Liver (tissue), 3 donors: ENCODE measurements around the gene FRMD4A.

Source experiments
- ATF3 ChIP-seq: IDR thresholded peaks from 2 replicates; pipeline ENCODE4 v1.6.1; 2016; ENCODE audit warnings: antibody characterized with exemption
- EGR1 ChIP-seq, 2 donors: IDR thresholded peaks; 2 replicates each; pipeline ENCODE4 v1.6.1; 2016 to 2018; ENCODE audit warnings: antibody characterized with exemption in 2 of 2, low read depth in 2 of 2
- FOXA1 ChIP-seq: IDR thresholded peaks from 2 replicates; pipeline ENCODE4 v1.6.1; 2016; ENCODE audit warnings: antibody characterized with exemption
- GABPA ChIP-seq, 2 donors: IDR thresholded peaks in 1 of 2; conservative IDR thresholded peaks in 1 of 2; 2 replicates each; pipeline ENCODE4 v1.6.1; 2016; ENCODE audit warnings: antibody characterized with exemption in 2 of 2, mild to moderate bottlenecking in 1 of 2, moderate library complexity in 1 of 2
- JUND ChIP-seq, 2 donors: IDR thresholded peaks; 2 replicates each; pipeline ENCODE4 v1.6.1; 2016; ENCODE audit warnings: antibody characterized with exemption in 2 of 2
- RAD21 ChIP-seq, 2 donors: IDR thresholded peaks; 2 replicates each; pipeline ENCODE4 v1.6.1; 2016; ENCODE audit warnings: antibody characterized with exemption in 2 of 2, mild to moderate bottlenecking in 2 of 2
- RXRA ChIP-seq, 2 donors: IDR thresholded peaks; 2 replicates each; pipeline ENCODE4 v1.6.1; 2017 to 2018; ENCODE audit warnings: antibody characterized with exemption in 2 of 2, mild to moderate bottlenecking in 1 of 2
- SP1 ChIP-seq: IDR thresholded peaks from 2 replicates; pipeline ENCODE4 v1.6.1; 2018; ENCODE audit warnings: antibody characterized with exemption, mild to moderate bottlenecking
- TAF1 ChIP-seq: conservative IDR thresholded peaks from 2 replicates; pipeline ENCODE4 v1.6.1; 2016; ENCODE audit warnings: antibody characterized with exemption, mild to moderate bottlenecking
- YY1 ChIP-seq: IDR thresholded peaks from 2 replicates; pipeline ENCODE4 v1.6.1; 2016; ENCODE audit warnings: antibody characterized with exemption, mild to moderate bottlenecking
- TF ChIP-seq, protein P1 (sequence below): fragments of 150-350 bp; IDR thresholded peaks from 2 replicates; pipeline ENCODE4 v1.5.1; 2017; ENCODE audit warnings: improper control_type of control experiment, low read depth, low read length; ENCODE audit not compliant: missing input control
- TF ChIP-seq, protein P2 (sequence below): IDR thresholded peaks from 2 replicates; pipeline ENCODE4 v1.6.1; 2016; ENCODE audit warnings: antibody characterized with exemption, mild to moderate bottlenecking
- TF ChIP-seq, protein P3 (sequence below): IDR thresholded peaks from 2 replicates; pipeline ENCODE4 v1.6.1; 2016; ENCODE audit warnings: antibody characterized with exemption
- donor health status: healthy.
- donor health status: healthy.

- TF ChIP-seq, protein P1, sequence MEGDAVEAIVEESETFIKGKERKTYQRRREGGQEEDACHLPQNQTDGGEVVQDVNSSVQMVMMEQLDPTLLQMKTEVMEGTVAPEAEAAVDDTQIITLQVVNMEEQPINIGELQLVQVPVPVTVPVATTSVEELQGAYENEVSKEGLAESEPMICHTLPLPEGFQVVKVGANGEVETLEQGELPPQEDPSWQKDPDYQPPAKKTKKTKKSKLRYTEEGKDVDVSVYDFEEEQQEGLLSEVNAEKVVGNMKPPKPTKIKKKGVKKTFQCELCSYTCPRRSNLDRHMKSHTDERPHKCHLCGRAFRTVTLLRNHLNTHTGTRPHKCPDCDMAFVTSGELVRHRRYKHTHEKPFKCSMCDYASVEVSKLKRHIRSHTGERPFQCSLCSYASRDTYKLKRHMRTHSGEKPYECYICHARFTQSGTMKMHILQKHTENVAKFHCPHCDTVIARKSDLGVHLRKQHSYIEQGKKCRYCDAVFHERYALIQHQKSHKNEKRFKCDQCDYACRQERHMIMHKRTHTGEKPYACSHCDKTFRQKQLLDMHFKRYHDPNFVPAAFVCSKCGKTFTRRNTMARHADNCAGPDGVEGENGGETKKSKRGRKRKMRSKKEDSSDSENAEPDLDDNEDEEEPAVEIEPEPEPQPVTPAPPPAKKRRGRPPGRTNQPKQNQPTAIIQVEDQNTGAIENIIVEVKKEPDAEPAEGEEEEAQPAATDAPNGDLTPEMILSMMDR: no peak
- no peak for TF ChIP-seq EGR1 (IDR thresholded peaks at IDR 0.05; ENCODE audit: low read depth in 2 of 2)
- no peak for TF ChIP-seq GABPA (IDR thresholded peaks at IDR 0.05 in 1 of 2, conservative IDR thresholded peaks at IDR 0.05 in 1 of 2)
- no peak for TF ChIP-seq TAF1
- TF ChIP-seq RAD21 (IDR thresholded peaks at IDR 0.05): no peak
- TF ChIP-seq, protein P2, sequence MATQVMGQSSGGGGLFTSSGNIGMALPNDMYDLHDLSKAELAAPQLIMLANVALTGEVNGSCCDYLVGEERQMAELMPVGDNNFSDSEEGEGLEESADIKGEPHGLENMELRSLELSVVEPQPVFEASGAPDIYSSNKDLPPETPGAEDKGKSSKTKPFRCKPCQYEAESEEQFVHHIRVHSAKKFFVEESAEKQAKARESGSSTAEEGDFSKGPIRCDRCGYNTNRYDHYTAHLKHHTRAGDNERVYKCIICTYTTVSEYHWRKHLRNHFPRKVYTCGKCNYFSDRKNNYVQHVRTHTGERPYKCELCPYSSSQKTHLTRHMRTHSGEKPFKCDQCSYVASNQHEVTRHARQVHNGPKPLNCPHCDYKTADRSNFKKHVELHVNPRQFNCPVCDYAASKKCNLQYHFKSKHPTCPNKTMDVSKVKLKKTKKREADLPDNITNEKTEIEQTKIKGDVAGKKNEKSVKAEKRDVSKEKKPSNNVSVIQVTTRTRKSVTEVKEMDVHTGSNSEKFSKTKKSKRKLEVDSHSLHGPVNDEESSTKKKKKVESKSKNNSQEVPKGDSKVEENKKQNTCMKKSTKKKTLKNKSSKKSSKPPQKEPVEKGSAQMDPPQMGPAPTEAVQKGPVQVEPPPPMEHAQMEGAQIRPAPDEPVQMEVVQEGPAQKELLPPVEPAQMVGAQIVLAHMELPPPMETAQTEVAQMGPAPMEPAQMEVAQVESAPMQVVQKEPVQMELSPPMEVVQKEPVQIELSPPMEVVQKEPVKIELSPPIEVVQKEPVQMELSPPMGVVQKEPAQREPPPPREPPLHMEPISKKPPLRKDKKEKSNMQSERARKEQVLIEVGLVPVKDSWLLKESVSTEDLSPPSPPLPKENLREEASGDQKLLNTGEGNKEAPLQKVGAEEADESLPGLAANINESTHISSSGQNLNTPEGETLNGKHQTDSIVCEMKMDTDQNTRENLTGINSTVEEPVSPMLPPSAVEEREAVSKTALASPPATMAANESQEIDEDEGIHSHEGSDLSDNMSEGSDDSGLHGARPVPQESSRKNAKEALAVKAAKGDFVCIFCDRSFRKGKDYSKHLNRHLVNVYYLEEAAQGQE: no peak
- no peak for TF ChIP-seq RXRA (IDR thresholded peaks at IDR 0.05)
- no peak for TF ChIP-seq ATF3
- no peak for TF ChIP-seq JUND (IDR thresholded peaks at IDR 0.05)
- TF ChIP-seq SP1: no peak
- TF ChIP-seq, protein P3, sequence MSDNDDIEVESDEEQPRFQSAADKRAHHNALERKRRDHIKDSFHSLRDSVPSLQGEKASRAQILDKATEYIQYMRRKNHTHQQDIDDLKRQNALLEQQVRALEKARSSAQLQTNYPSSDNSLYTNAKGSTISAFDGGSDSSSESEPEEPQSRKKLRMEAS: no peak
- no peak for TF ChIP-seq FOXA1
- TF ChIP-seq YY1: no peak
Observed at GRCh38 chr10:13672548-13672947, 658.2 kb downstream of the FRMD4A start.
